Common myeloid progenitor, CD34-positive (primary cell): ENCODE data around the gene ZNF503.

Experiments
- CTCF ChIA-PET: fragments of 350-600 bp; sonication (Branson Sonifier 250); formaldehyde crosslinking; loops from one replicate; lab custom pipeline; 2021; ENCODE audit warnings: antibody characterized with exemption; lab: Charles Lee
- POLR2A ChIA-PET: fragments of 350-600 bp; sonication (Branson Sonifier 250); formaldehyde crosslinking; loops from one replicate; lab custom pipeline; 2021; ENCODE audit warnings: antibody characterized with exemption; lab: Charles Lee
- DNase-seq, 3 donors: peaks; one replicate each; pipeline versions ENCODE4 v3.0.0 to v3.0.0-alpha.2; 2013
- H3K27ac ChIP-seq, 2 experiments: 1 replicate in 1 of 2; 2 replicates in 1 of 2; pipeline ENCODE4 v1.7.0; 2013; ENCODE audit warnings: inconsistent platforms in 2 of 2, low read length in 2 of 2, mild to moderate bottlenecking in 2 of 2, low read depth in 1 of 2, moderate library complexity in 1 of 2; ENCODE audit not compliant: severe bottlenecking in 2 of 2, insufficient read depth in 1 of 2, poor library complexity in 1 of 2
- H3K27me3 ChIP-seq, 5 experiments: replicated peaks in 2 of 5; 1 replicate in 3 of 5; 2 replicates in 2 of 5; pipeline versions ENCODE4 v1.6.1 to v1.7.0; 2013; ENCODE audit warnings: low read length in 4 of 5, mild to moderate bottlenecking in 2 of 5, moderate library complexity in 2 of 5, inconsistent platforms in 1 of 5; ENCODE audit not compliant: insufficient read depth in 5 of 5, control insufficient read depth in 4 of 5
- H3K36me3 ChIP-seq, 4 experiments: 1 replicate in 2 of 4; 2 replicates in 2 of 4; pipeline versions ENCODE4 v1.6.1 to v1.7.0; 2013; ENCODE audit warnings: low read length in 3 of 4, control low read depth in 1 of 4, mild to moderate bottlenecking in 1 of 4; ENCODE audit not compliant: control insufficient read depth in 4 of 4, insufficient read depth in 4 of 4
- H3K4me1 ChIP-seq, 4 experiments: 1 replicate in 3 of 4; 2 replicates in 1 of 4; pipeline versions ENCODE4 v1.6.1 to v1.7.1; 2013; ENCODE audit warnings: low read length in 3 of 4, mild to moderate bottlenecking in 3 of 4, control low read depth in 1 of 4, inconsistent platforms in 1 of 4, moderate library complexity in 1 of 4; ENCODE audit not compliant: control insufficient read depth in 4 of 4, insufficient read depth in 4 of 4; ENCODE audit errors: control extremely low read depth in 1 of 4
- H3K4me3 ChIP-seq, 7 experiments: 1 replicate in 4 of 7; 2 replicates in 3 of 7; pipeline versions ENCODE4 v1.5.1 to v1.7.0; 2013; ENCODE audit warnings: mild to moderate bottlenecking in 7 of 7, low read length in 6 of 7, moderate library complexity in 6 of 7, inconsistent platforms in 2 of 7, low read depth in 2 of 7, control low read depth in 1 of 7; ENCODE audit not compliant: insufficient read depth in 4 of 7, control insufficient read depth in 1 of 7; ENCODE audit errors: extremely low read depth in 1 of 7
- H3K9me3 ChIP-seq, 5 experiments: 1 replicate in 4 of 5; 2 replicates in 1 of 5; pipeline versions ENCODE4 v1.6.1 to v1.7.1; 2013; ENCODE audit warnings: low read length in 4 of 5, mild to moderate bottlenecking in 2 of 5, inconsistent platforms in 1 of 5, low read depth in 1 of 5, moderate library complexity in 1 of 5; ENCODE audit not compliant: control insufficient read depth in 4 of 5, insufficient read depth in 2 of 5; ENCODE audit errors: control extremely low read depth in 1 of 5
- WGBS: methylation state at CpG from one replicate; pipeline ENCODE4 v1.1.5; 2013; ENCODE audit not compliant: insufficient coverage; 5-methylcytosine and 5-hydroxymethylcytosine counted together

The ZNF503 gene

GRCh38 chr10:75356484-75356883 lies 45.1 kb downstream of the ZNF503 start:
- Histone ChIP-seq H3K4me1 (no peaks in the 10 kb centered on the region), H3K27ac (no peak overlapping the region), H3K27me3 (peaks cover 0 to 2% (median 0%) of the 10 kb centered on the region in 5 experiments), H3K36me3 (no peaks in the 10 kb centered on the region), H3K9me3 (peaks cover 0 to 7% (median 0%) of the 10 kb centered on the region in 5 experiments), H3K4me3 (no peak overlapping the region)
- CTCF ChIA-PET, result no interaction called here
- DNase-seq, result no peak
- POLR2A ChIA-PET, result no interaction called here
- WGBS, result 95% methylated on average over 5 of the region's 6 CpGs

GRCh38 chr10:75355706-75356105 lies 45.9 kb downstream of the ZNF503 start:
- Histone ChIP-seq H3K4me3 (no peak overlapping the region), H3K27ac (no peak overlapping the region)
- POLR2A ChIA-PET, result no interaction called here

DNA sequence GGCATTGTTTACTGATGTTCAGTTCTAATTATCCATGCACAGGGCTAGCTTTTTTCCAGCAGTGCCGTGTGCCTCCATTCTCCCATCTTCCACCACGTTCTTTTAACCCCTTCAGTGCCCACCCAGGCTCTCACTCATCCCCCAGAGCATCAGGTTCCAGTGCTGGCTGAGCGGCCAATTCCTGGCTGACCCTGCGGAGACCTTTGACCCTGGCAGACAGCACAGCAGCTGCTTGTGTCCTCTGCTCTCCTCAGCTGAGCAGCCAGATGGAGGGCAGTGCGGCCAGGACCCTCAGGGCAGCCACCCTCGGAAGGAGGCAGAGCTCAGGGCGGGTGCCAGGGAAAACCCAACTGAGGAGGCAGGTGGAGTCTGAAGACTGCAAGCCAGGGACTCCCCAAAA lies 48.4 kb downstream of the ZNF503 start:
- DNase-seq, result no peak
- POLR2A ChIA-PET, result no interaction called here
- H3K27ac ChIP-seq, result no peak overlapping the region
- peaks cover 0 to 7% (median 0%) of the 10 kb centered on the region in 5 experiments for H3K9me3 ChIP-seq
- peaks cover 0 to 2% (median 0%) of the 10 kb centered on the region in 5 experiments for H3K27me3 ChIP-seq
- no peaks in the 10 kb centered on the region for H3K4me1 ChIP-seq
- CTCF ChIA-PET, result no interaction called here
- 75% methylated on average over 5 of the region's 7 CpGs for WGBS
- H3K36me3 ChIP-seq, result no peaks in the 10 kb centered on the region
- H3K4me3 ChIP-seq, result no peak overlapping the region

More at GRCh38 chr10:75355706-75356105, 45.9 kb downstream of the ZNF503 start:
- Histone ChIP-seq H3K27me3 (peaks cover 0 to 2% (median 0%) of the 10 kb centered on the region in 5 experiments), H3K4me1 (no peaks in the 10 kb centered on the region), H3K36me3 (no peaks in the 10 kb centered on the region), H3K9me3 (peaks cover 0 to 7% (median 0%) of the 10 kb centered on the region in 5 experiments)
- no peak for DNase-seq
- WGBS, result 100% methylated on average over 1 of the region's 1 CpG
- CTCF ChIA-PET, result no interaction called here

GRCh38 chr10:75352650-75353049 lies 48.9 kb downstream of the ZNF503 start:
- no peak for DNase-seq
- no peaks in the 10 kb centered on the region for H3K36me3 ChIP-seq
- no CpG with 5 or more reads among the region's 5 CpGs for WGBS
- H3K9me3 ChIP-seq, result peaks cover 0 to 7% (median 0%) of the 10 kb centered on the region in 5 experiments
- H3K27ac ChIP-seq, result no peak overlapping the region
- H3K27me3 ChIP-seq, result peaks cover 0 to 2% (median 0%) of the 10 kb centered on the region in 5 experiments
- POLR2A ChIA-PET, result no interaction called here
- no peak overlapping the region for H3K4me3 ChIP-seq
- CTCF ChIA-PET, result no interaction called here
- H3K4me1 ChIP-seq, result no peaks in the 10 kb centered on the region

DNA sequence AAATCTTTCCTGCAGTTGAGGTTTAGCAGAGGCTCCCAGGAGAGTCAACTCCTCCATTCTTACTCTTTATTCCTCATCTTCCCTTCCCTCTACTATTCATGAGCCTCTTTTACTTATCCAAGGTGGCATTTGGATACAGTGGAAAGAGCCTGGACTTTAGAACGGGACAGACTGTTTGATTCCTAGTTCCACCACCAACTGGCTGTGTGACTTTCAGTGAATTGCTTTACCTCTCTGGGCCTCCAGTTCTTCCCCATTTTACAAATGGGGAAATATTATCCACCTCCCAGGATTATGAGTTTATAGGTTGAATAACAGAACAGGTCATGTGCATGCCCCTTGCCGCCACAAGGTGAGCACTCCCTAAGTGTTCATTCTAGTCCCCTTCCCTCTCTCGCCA lies 49.9 kb downstream of the ZNF503 start:
- Histone ChIP-seq H3K27me3 (peaks cover 0 to 2% (median 0%) of the 10 kb centered on the region in 5 experiments), H3K4me1 (no peaks in the 10 kb centered on the region), H3K27ac (no peak overlapping the region), H3K9me3 (peaks cover 0 to 7% (median 0%) of the 10 kb centered on the region in 5 experiments), H3K36me3 (no peaks in the 10 kb centered on the region), H3K4me3 (no peak overlapping the region)
- 100% methylated on average over 2 of the region's 3 CpGs for WGBS
- POLR2A ChIA-PET, result no interaction called here
- no peak for DNase-seq
- CTCF ChIA-PET, result no interaction called here

GRCh38 chr10:75350791-75351190 lies 50.8 kb downstream of the ZNF503 start:
- peaks cover 0 to 2% (median 0%) of the 10 kb centered on the region in 5 experiments for H3K27me3 ChIP-seq
- no peak overlapping the region for H3K27ac ChIP-seq
- no peaks in the 10 kb centered on the region for H3K36me3 ChIP-seq
- H3K4me3 ChIP-seq, result no peak overlapping the region
- ChIA-PET CTCF (no interaction called here), POLR2A (no interaction called here)
- 97% methylated on average over 4 of the region's 4 CpGs for WGBS
- peaks cover 0 to 6% (median 0%) of the 10 kb centered on the region in 5 experiments for H3K9me3 ChIP-seq
- no peaks in the 10 kb centered on the region for H3K4me1 ChIP-seq
- DNase-seq, result no peak
